Thyroid gland (tissue), 4 donors: ENCODE data around the gene CDCA8.

Experiments
- CTCF ChIP-seq, 6 experiments: fragments of 200-600 bp in 3 of 6; fragments of 450-650 bp in 3 of 6; sonication (generic) in 3 of 6; IDR thresholded peaks; one replicate each; pipeline ENCODE4 v1.5.1; 2016 to 2019; ENCODE audit warnings: antibody characterized with exemption in 6 of 6, mild to moderate bottlenecking in 2 of 6, inconsistent platforms in 1 of 6, moderate library complexity in 1 of 6
- POLR2A ChIP-seq, 2 donors: fragments of 450-650 bp; IDR thresholded peaks; one replicate each; pipeline ENCODE4 v1.6.1; 2017; ENCODE audit warnings: antibody characterized with exemption in 2 of 2, mild to moderate bottlenecking in 2 of 2, moderate library complexity in 1 of 2

DNA sequence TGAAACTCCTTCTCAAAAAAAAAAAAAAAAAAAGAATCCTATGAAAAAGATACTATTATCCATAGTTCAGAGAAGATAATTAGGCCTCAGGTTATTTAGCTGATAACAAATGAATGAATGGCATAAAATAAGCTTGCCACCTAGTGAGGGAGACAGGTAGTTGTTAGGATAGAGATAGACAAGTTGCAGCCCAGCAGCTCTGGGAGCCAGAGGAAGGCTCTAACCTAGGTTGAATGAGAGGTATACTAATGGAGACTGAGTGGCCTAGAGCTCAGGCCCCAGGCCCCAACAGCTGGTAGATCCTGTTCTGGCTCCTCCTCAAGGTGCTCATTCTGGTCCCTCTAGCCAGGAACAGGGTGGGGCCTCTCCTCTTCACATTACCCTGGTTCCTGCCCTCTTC lies 37.0 kb upstream of the CDCA8 start:
- TF ChIP-seq CTCF (IDR thresholded peaks at IDR 0.05) (no peak), POLR2A (IDR thresholded peaks at IDR 0.05) (no peak)
